Type B pancreatic cell (in vitro differentiated cells): ENCODE data around the gene CDKN3. TPM values are rescaled to one million over a fixed set of nuclear protein-coding genes. Genes with fewer than 3 reads are reported as not detected.
"Not testable (repeated sequence)": the region's sequence is repeated elsewhere in the genome, so short reads cannot be mapped to it uniquely, and the experiment has no call there.

Experiments
- DNase-seq: peaks from one replicate; pipeline ENCODE4 v3.0.0; 2021; ENCODE audit warnings: mixed read lengths; ENCODE audit not compliant: unreplicated experiment; ENCODE audit errors: extremely low spot score
- H3K27ac Mint-ChIP-seq: 2 replicates; pipeline ENCODE4 v1.8.0; 2021; ENCODE audit warnings: mild to moderate bottlenecking, mixed read lengths
- H3K27me3 Mint-ChIP-seq: 2 replicates; pipeline ENCODE4 v1.8.0; 2021; ENCODE audit warnings: mixed read lengths
- H3K36me3 Mint-ChIP-seq: 2 replicates; pipeline ENCODE4 v1.8.0; 2021; ENCODE audit warnings: mixed read lengths
- H3K4me1 Mint-ChIP-seq: one replicate; pipeline ENCODE4 v1.8.0; 2021; ENCODE audit warnings: mixed read lengths; ENCODE audit not compliant: unreplicated experiment
- H3K4me3 Mint-ChIP-seq: 2 replicates; pipeline ENCODE4 v1.8.0; 2021; ENCODE audit warnings: mild to moderate bottlenecking, mixed read lengths
- H3K9me3 Mint-ChIP-seq: 2 replicates; pipeline ENCODE4 v1.8.0; 2021; ENCODE audit warnings: mixed read lengths
- total RNA-seq: library from RNA; stranded (reverse); gene quantifications from 2 replicates; pipeline ENCODE4 v1.2.1, GENCODE V29; 2021; ENCODE audit warnings: low replicate concordance
- TF ChIP-seq, protein P1 (sequence below): fragments of 200-600 bp; sonication (generic); conservative IDR thresholded peaks from 2 replicates; pipeline ENCODE4 v1.5.0; 2021; ENCODE audit warnings: antibody characterized with exemption, mild to moderate bottlenecking

The CDKN3 gene
- total RNA-seq, 1 donor from 2014 or later = 31.0 TPM

DNA sequence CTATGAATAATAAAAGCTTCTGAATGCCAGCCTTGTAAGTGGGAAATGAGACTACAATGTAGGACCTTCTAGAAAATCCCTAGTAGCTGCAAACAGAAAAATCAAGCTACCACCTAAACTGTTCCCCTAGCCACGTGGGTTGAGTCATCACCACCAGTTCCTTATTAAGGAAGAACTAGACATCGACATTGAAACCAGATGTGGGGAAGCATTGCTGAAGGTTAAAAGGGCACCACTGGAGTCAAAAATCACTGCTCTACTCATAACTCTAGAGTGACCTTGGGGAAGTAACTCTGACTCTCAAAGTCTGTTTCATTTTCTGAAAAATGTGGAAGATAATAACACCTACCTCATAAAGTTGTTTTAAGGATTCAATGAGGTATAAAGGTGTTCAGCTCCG is 53.7 kb downstream of the CDKN3 start:
- Mint-ChIP-seq H3K9me3 (no peaks in the 10 kb centered on the region), H3K4me1 (peaks cover 30% of the 10 kb centered on the region), H3K27ac (no peak overlapping the region), H3K4me3 (peak overlapping the region; percentile 0), H3K36me3 (no peaks in the 10 kb centered on the region), H3K27me3 (peaks cover 9% of the 10 kb centered on the region)
- DNase-seq = no peak
- TF ChIP-seq, protein P1, sequence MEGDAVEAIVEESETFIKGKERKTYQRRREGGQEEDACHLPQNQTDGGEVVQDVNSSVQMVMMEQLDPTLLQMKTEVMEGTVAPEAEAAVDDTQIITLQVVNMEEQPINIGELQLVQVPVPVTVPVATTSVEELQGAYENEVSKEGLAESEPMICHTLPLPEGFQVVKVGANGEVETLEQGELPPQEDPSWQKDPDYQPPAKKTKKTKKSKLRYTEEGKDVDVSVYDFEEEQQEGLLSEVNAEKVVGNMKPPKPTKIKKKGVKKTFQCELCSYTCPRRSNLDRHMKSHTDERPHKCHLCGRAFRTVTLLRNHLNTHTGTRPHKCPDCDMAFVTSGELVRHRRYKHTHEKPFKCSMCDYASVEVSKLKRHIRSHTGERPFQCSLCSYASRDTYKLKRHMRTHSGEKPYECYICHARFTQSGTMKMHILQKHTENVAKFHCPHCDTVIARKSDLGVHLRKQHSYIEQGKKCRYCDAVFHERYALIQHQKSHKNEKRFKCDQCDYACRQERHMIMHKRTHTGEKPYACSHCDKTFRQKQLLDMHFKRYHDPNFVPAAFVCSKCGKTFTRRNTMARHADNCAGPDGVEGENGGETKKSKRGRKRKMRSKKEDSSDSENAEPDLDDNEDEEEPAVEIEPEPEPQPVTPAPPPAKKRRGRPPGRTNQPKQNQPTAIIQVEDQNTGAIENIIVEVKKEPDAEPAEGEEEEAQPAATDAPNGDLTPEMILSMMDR = no peak

GRCh38 chr14:54451121-54451601 is 54.4 kb downstream of the CDKN3 start:
- Mint-ChIP-seq H3K9me3 (no peaks in the 10 kb centered on the region), H3K4me3 (no peak overlapping the region), H3K27ac (no peak overlapping the region), H3K36me3 (no peaks in the 10 kb centered on the region), H3K4me1 (peaks cover 24% of the 10 kb centered on the region), H3K27me3 (peaks cover 9% of the 10 kb centered on the region)
- no peak for DNase-seq
- TF ChIP-seq, protein P1 = no peak

GRCh38 chr14:54451961-54452360 is 55.2 kb downstream of the CDKN3 start:
- H3K27ac Mint-ChIP-seq = no peak overlapping the region
- DNase-seq = no peak
- H3K4me3 Mint-ChIP-seq = no peak overlapping the region
- H3K9me3 Mint-ChIP-seq = no peaks in the 10 kb centered on the region
- peaks cover 17% of the 10 kb centered on the region for H3K4me1 Mint-ChIP-seq
- TF ChIP-seq, protein P1 = no peak
- H3K27me3 Mint-ChIP-seq = peaks cover 9% of the 10 kb centered on the region
- H3K36me3 Mint-ChIP-seq = no peaks in the 10 kb centered on the region

GRCh38 chr14:54453252-54453651 is 56.4 kb downstream of the CDKN3 start:
- no peak overlapping the region for H3K27ac Mint-ChIP-seq
- H3K9me3 Mint-ChIP-seq = peaks cover under 1% of the 10 kb centered on the region
- TF ChIP-seq, protein P1 = no peak
- H3K27me3 Mint-ChIP-seq = peaks cover 9% of the 10 kb centered on the region
- H3K4me1 Mint-ChIP-seq = peaks cover 17% of the 10 kb centered on the region
- no peaks in the 10 kb centered on the region for H3K36me3 Mint-ChIP-seq
- H3K4me3 Mint-ChIP-seq = no peak overlapping the region
- no peak for DNase-seq

GRCh38 chr14:54453990-54454389 is 57.2 kb downstream of the CDKN3 start:
- H3K36me3 Mint-ChIP-seq, H3K9me3 Mint-ChIP-seq, H3K27me3 Mint-ChIP-seq, H3K27ac Mint-ChIP-seq, H3K4me3 Mint-ChIP-seq, DNase-seq: not testable (repeated sequence)
- H3K4me1 Mint-ChIP-seq = peaks cover 13% of the 10 kb centered on the region

DNA sequence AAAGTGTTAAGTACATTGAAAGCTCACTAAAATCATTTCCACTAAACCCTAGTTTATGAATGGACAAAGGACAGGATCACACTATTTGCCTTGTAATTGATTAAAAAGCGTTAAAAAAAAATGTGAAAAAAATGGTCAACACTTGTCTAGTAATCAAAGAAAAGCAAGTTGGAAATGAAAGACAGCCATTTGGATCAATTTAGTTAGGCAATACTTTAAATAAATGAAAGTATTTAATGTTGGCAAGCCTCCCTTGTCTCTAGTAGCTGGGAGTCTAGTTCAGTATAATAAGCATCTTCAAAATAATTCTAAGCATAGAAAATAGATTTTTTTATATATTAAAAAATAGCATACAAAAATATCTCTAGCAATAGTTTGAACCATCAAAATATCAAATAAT is 58.6 kb downstream of the CDKN3 start:
- TF ChIP-seq, protein P1 = no peak
- H3K9me3 Mint-ChIP-seq = peaks cover 5% of the 10 kb centered on the region
- H3K36me3 Mint-ChIP-seq = no peaks in the 10 kb centered on the region
- no peak for DNase-seq
- peaks cover 8% of the 10 kb centered on the region for H3K4me1 Mint-ChIP-seq
- no peak overlapping the region for H3K4me3 Mint-ChIP-seq
- no peak overlapping the region for H3K27ac Mint-ChIP-seq
- no peaks in the 10 kb centered on the region for H3K27me3 Mint-ChIP-seq

GRCh38 chr14:54456820-54457608 is 60.2 kb downstream of the CDKN3 start:
- H3K27ac Mint-ChIP-seq, H3K4me3 Mint-ChIP-seq, H3K9me3 Mint-ChIP-seq, H3K36me3 Mint-ChIP-seq, H3K27me3 Mint-ChIP-seq, DNase-seq, H3K4me1 Mint-ChIP-seq: not testable (repeated sequence)
